DMS53 treated with DMSO at 0.1 percent for 48 hours (cell line): ENCODE results near the gene GSTA4.

ENCODE experiments used
- DNase-seq: peaks from one replicate; lab custom pipeline; 2025; ENCODE audit not compliant: unreplicated experiment; lab: John Stamatoyannopoulos, UW

The GSTA4 gene

GRCh38 chr6:52995089-52995912, at the start of gene GSTA4:
Gene GSTA4 (minus strand): TSS chr6:52995284. CDS start chr6:52994243, 1,041 bp downstream.
- DNase-seq, result peak; percentile 96

DNA sequence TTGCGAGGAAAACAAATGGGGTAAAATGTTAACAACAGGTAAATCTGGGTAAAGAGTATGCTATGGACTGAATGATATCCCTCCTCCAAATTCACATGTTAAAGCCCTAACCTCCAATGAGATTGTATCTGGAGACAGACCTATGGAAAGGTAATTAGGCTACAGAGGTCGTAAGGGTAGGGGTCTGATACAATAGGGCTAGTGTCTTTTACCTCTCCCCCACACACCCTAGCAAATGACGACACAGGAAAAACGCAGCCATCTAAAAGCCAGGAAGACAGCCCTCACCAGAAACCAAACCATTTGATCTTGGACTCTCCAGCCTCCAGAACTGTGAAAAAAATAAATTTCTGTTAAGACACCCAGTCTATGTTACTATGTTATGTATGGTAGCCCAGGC, 49.5 kb upstream of the GSTA4 start:
- DNase-seq, result no peak

- DNase-seq, result no peak
Measured at GRCh38 chr6:53044071-53044470, 49.0 kb upstream of the GSTA4 start.

GRCh38 chr6:53043581-53043980, 48.5 kb upstream of the GSTA4 start:
- no peak for DNase-seq

GRCh38 chr6:53042112-53042511, 47.0 kb upstream of the GSTA4 start:
- DNase-seq, result no peak

DNA sequence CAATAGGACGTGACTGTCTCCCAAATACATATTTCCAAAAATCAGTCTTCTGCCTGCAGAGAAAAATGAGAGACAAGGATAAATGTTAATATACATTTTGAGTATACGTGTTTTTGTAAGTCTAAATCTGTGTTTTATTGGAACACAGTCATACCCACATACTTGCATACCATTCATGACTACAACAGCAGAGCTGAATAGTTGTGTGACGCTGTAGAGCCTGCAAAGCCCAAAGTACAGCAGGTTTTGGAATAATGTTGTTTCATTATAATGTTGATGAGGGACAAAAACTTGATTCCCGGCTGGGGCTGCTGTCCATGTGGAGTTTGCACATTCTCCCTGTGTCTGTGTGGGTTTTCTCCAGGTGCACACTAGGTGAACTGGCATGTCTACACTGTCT, 46.3 kb upstream of the GSTA4 start:
- no peak for DNase-seq

DNA sequence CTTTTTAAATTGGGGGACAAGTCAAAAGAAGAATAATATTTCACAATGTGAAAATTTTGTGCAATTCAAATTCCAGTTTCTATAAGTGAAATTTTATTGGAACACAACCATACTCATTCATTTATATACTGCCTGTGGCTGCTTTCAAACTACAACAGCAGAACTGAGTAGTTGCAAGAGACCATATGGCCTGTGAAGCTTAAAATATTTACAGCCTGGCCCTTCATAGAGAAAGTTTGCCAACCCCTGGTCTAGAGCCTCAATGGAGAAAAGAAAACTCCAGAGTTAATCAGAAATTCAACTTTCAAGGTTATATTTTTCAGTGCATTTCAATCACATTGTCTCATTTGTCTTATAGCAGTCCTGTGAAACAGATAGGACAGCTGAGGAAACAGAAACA, 43.5 kb upstream of the GSTA4 start:
- no peak for DNase-seq

- no peak for DNase-seq
Measured at GRCh38 chr6:53038141-53038540, 43.1 kb upstream of the GSTA4 start.

- DNase-seq, result no peak
Measured at GRCh38 chr6:53035549-53036213, 40.6 kb upstream of the GSTA4 start.

GRCh38 chr6:53033764-53034163, 38.7 kb upstream of the GSTA4 start:
- DNase-seq, result no peak

DNA sequence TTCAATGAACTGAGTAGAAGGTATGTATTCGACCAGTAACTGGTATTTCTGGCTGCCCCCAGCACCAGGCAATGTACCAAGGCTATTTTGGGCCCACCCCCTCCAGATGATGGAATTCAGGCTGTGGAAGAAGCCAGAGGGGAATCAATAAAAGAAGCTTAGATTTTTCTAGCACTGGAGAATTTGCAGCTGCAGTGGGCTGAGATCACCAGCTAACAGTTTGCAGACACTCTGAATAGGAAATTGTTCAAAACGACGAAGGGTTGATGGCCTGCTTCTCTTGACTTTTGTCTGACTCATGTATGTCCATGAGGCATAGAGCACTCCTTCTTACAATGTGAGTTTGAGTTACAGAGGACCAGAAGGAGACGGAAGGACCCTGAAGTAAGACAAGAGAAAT, 37.8 kb upstream of the GSTA4 start:
- DNase-seq, result no peak

- no peak for DNase-seq
Measured at GRCh38 chr6:53031281-53031680, 36.2 kb upstream of the GSTA4 start.

GRCh38 chr6:53029761-53030160, 34.7 kb upstream of the GSTA4 start:
- no peak for DNase-seq

- DNase-seq, result no peak
Measured at GRCh38 chr6:53029257-53029656, 34.2 kb upstream of the GSTA4 start.

DNA sequence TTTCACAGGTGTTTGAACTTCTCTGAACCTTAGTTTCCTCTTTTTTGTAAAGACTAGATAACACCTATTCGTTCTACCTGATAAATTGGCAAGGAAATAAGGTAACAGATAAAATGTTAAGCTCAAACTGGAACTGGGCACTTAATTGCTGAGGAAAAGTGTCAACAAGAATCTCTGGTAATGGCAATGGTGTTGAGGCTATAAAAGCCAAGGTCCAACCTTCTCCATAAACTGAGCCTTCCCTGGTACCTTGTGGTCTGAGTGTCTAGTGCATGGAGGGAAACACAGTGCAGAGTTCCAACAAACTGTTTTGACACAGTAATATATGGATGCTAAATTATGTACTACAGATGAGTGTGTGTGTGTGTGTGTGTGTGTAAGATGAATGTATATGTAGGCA, 33.4 kb upstream of the GSTA4 start:
- no peak for DNase-seq

DNA sequence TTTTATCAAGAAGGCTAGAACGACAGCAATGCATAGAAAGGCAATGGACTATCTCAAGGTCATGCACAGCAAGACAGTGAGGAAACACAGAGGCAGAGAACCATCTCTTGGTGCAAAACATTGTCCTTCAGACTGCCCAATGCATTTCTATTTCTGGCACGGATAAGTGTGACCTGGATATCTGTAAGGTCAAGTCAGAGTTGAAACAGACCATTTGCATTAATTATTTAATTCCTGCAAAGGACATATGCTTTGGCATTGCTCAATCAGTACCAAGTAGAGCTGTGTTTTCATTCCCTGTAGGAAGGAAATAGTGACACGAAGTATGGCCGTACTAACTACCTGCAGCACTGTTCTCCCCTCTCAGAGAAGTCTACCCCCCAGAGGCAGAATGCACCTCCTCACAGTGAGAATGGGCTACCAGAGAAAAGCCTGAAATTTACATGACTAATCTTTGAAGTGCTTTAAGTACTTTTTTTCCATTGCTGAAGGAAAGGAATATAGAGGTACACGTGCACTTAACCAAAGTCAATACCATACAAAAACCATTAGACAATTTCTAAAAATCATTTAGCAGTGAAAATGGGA, 32.1 kb upstream of the GSTA4 start:
- no peak for DNase-seq

GRCh38 chr6:53026526-53026925, 31.4 kb upstream of the GSTA4 start:
- DNase-seq, result no peak

GRCh38 chr6:53023323-53023722, 28.2 kb upstream of the GSTA4 start:
- DNase-seq, result no peak

DNA sequence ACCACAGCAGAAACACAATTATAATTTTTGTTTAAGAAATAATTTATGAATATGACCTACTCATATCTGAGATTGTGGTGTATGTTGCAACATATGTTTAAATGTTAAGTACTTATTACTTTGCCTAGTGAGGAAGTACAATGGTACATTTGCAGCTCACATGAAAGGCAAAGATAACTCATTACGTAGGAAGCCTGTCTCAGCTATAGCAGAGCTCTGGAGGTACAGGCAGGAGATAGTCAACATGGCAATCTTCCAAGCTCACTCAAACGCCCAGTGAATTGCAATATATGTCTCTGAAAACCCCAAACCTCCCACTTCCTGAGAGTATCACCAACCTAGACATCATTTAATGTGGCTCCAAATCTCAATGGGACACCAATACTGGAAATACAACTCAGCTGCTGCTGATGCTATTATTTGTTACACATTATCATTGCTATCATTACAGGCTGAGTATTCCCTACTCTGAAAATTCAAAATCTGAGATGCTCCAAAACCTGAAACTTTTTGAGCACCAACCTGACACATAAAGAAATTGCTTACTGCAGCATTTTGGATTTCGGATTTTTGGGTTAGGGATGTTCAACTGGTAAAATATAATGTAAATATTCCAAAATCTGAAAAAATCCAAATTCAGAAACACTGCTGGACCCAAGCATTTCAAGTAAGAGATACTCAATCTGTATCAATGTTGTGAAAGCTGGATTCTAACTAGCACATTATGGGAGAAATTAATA, 25.1 kb upstream of the GSTA4 start:
- DNase-seq, result no peak

DNA sequence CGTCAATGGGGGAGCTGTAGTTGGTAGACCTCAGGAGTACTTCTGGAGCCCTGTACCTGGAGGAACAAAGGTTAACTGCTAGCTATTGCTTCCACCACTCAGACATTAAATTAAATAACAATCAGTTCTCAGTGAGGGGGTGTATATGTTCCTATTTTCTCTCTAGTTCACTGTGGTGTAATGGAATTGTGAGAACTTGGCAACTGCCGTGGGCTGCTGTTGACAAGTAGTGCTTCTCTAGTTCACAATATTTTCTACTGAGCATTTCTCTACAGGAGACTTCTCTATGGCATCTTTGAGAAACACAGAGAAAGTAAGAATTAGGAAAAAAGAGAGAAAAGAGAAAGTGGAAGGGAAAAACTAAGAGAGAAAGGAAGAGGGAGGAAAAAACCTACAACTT, 23.4 kb upstream of the GSTA4 start:
- DNase-seq, result no peak

DNA sequence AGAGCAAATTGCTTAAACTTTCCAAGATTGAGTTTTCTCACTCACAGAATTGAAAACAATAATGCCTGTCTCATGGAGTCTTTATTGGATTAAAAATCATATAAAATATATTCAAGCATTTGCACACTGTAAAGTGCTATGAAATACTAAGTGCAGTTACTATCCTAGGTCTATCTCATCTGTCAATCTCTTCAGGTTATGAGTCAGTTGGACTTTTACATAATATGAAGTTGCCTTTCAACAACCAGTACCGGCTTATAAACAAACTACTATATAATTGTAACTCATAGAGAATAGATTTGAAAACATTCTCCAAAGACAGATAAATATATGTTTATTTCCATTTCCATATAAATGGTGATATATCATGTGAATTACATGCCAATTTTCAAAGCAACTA, 20.4 kb upstream of the GSTA4 start:
- DNase-seq, result no peak

- no peak for DNase-seq
Measured at GRCh38 chr6:53014744-53015143, 19.7 kb upstream of the GSTA4 start.
